LNCAP (cell line): Measurements from ENCODE around the gene FAM98A.

Experiments
- CTCF ChIP-seq: fragments of 450-650 bp; IDR thresholded peaks from 2 replicates; pipeline ENCODE4 v1.5.1; 2017; ENCODE audit warnings: mild to moderate bottlenecking

Gene FAM98A

GRCh38 chr2:33597026-33597425, 2.1 kb downstream of the FAM98A start:
- no peak for TF ChIP-seq CTCF

GRCh38 chr2:33595385-33595784, 3.7 kb downstream of the FAM98A start:
- TF ChIP-seq CTCF = no peak

- no peak for TF ChIP-seq CTCF
Observed at GRCh38 chr2:33589444-33589843, 9.7 kb downstream of the FAM98A start.

GRCh38 chr2:33588232-33588631, 10.9 kb downstream of the FAM98A start:
- TF ChIP-seq CTCF = no peak

DNA sequence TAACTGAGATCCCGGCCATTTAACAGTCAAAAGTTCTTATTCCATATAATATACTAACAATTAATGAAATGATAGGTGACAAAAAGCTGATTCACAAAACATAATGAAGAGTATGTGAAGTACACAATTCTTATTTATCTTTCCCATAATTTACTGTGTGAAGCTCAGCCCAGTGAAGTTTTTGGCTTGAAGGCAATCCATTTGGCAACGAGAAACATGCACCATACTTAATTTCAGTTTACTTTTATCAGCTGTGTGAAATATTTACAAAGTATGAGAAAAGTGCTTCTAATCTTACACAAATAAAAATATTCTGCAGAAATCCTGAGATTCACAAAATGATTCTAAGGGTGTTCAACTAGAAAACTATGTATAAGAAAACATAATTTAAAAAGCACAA, 12.3 kb downstream of the FAM98A start:
- no peak for TF ChIP-seq CTCF

- peak; percentile 78 for TF ChIP-seq CTCF
Observed at GRCh38 chr2:33583194-33583938, 15.7 kb downstream of the FAM98A start.

DNA sequence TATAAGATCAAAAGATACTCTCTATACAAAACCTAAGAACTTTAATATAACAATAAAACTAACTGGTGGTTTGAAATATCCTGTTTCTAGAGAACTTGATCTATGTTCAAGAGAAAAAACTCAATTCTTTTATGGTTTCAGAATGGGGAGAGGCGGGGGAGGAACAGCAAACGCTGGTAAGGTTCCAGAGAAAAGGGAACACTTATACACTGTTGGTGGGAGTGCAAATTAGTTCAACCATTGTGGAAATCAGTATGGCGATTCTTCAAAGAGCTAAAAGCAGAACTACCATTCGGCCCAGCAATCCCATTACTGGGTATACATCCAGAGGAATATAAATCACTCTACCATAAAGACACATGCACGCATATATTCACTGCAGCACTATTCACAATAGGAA, 17.2 kb downstream of the FAM98A start:
- TF ChIP-seq CTCF = no peak

DNA sequence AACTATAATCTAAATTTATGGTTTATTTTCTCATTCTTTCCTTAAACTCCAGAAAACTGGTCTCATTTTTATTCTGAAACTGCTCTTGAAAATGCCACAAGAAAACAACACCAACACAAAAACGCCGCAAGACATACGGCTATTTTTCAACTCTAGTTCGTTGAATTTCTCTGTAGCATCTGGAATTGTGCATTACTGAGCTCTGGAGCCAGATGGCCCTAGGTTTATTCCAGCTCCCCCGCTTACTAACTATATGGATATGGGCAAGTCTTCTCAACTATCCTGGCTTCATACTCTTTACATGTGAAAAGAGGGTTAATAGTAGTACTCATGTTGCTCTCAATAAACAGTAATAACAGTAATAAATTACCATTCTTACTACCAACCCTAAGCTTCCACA, 19.9 kb downstream of the FAM98A start:
- TF ChIP-seq CTCF = no peak
